ENCODE measurements around the gene TAF1.

DNA sequence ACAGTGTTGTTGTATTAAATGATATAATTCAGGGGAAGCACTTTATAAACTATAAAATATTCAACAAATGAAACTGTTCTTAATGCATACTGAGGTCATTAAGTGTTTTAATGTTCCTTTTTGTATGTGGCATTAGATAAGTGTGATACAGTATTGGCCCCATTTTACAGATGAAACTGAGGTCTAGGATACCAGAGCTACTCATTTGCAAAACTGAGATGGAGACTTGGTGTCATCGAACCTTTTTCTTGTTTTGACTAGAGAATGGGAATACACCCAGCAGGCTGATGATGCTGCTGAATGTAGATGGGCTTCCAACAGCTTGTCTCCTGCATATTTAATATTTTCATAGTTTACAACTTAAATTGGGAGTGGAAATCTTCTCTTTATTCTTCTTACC is 34.6 kb downstream of the TAF1 start:
- TF ChIP-seq CTCF (IDR thresholded peaks at IDR 0.05; ENCODE audit: low read length) (no peak), EZH2 (IDR thresholded peaks at IDR 0.05; ENCODE audit: borderline replicate concordance, low read length) (no peak)

Measured in OCI-LY1 (cell line).